Heart left ventricle (tissue), 13 donors: ENCODE results near the gene TMEM52B.

Source experiments
- POLR2A ChIP-seq, 2 donors: fragments of 450-650 bp; IDR thresholded peaks; one replicate each; pipeline ENCODE4 v1.6.1; 2017; ENCODE audit warnings: antibody characterized with exemption in 2 of 2, mild to moderate bottlenecking in 2 of 2, moderate library complexity in 2 of 2
- TF ChIP-seq, protein P1 (sequence below), 12 donors: fragments of 200-600 bp; sonication (generic) in 4 of 12; IDR thresholded peaks; one replicate each; pipeline versions ENCODE4 v1.5.0 to v1.8.0; 2018 to 2022; ENCODE audit warnings: antibody characterized with exemption in 12 of 12, mild to moderate bottlenecking in 5 of 12
- donor health status: ischemic (EF 13 %, LVEDD 7.1; RV severe dilation, severe dysfunction).
- donor health status: DM: no; HTN: yes; CAD: no.
- donor health status: DM: no; HTN: no; CAD: no.
- donor health status: ischemic (EF 25% LVEDD 6.9; RV normal size, moderate dysfunction).
- donor health status: ischemic (EF 25% LVEDD 5.7; RV mildly dilated, moderate dysfunction).
- donor health status: ischemic (EF 35%, LVEDD 5.7; RV mildly dilated, moderate dysfunction).
- donor health status: nonischemic (EF 11% LVEDD 7.7; RV severe dilation, severe dysfunction).
- donor health status: DM: yes; HTN: yes; CAD: no.
- donor health status: PGD.
- donor health status: ischemic (EF 29% LVEDD 5.4; RV normal size, mild dysfunction).
- donor health status: nonischemic (EF 23%, LVEDD 6.1; RV moderate dilation, normal function).

DNA sequence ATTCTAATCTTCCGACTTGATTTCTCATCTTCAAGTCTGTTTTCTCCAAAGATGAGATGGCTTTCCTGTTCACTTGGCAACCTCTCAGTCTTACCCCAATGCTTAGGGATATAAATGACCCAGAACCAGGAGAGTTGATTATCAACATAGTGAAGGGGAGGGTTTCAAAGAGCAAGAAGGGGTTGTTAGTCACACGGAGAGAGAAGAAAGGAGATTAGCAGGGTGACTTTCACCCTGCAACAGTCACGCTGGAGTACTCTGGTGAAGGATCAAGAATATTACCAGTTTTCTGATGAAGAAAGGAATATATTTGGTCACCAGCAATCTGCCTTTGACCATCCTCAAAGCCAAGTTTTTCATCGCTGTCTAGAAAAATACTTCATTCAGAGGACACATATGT, at the start of gene TMEM52B:
- TF ChIP-seq, protein P1, sequence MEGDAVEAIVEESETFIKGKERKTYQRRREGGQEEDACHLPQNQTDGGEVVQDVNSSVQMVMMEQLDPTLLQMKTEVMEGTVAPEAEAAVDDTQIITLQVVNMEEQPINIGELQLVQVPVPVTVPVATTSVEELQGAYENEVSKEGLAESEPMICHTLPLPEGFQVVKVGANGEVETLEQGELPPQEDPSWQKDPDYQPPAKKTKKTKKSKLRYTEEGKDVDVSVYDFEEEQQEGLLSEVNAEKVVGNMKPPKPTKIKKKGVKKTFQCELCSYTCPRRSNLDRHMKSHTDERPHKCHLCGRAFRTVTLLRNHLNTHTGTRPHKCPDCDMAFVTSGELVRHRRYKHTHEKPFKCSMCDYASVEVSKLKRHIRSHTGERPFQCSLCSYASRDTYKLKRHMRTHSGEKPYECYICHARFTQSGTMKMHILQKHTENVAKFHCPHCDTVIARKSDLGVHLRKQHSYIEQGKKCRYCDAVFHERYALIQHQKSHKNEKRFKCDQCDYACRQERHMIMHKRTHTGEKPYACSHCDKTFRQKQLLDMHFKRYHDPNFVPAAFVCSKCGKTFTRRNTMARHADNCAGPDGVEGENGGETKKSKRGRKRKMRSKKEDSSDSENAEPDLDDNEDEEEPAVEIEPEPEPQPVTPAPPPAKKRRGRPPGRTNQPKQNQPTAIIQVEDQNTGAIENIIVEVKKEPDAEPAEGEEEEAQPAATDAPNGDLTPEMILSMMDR (IDR thresholded peaks at IDR 0.05) = no peak
- no peak for TF ChIP-seq POLR2A (IDR thresholded peaks at IDR 0.05)
